Ishikawa (cell line): Measurements from ENCODE around the gene UQCRFS1.

Experiments used
- CREB1 ChIP-seq: IDR thresholded peaks from 2 replicates; pipeline ENCODE4 v1.6.1; 2012; ENCODE audit warnings: low read depth
- EGR1 ChIP-seq: IDR thresholded peaks from 2 replicates; pipeline ENCODE4 v1.6.1; 2012
- EP300 ChIP-seq: IDR thresholded peaks from 2 replicates; pipeline ENCODE4 v1.6.1; 2012; ENCODE audit warnings: borderline replicate concordance
- FOXM1 ChIP-seq: IDR thresholded peaks from 2 replicates; pipeline ENCODE4 v1.6.1; 2012; ENCODE audit warnings: low read depth, borderline replicate concordance
- NFIC ChIP-seq: IDR thresholded peaks from 2 replicates; pipeline ENCODE4 v1.6.1; 2012
- RAD21 ChIP-seq: IDR thresholded peaks from 2 replicates; pipeline ENCODE4 v1.6.1; 2012; ENCODE audit warnings: low read depth
- REST ChIP-seq: IDR thresholded peaks from 2 replicates; pipeline ENCODE4 v1.6.1; 2012; ENCODE audit warnings: low read depth, mild to moderate bottlenecking
- TCF12 ChIP-seq: IDR thresholded peaks from 2 replicates; pipeline ENCODE4 v1.6.1; 2012; ENCODE audit warnings: low read depth
- TEAD4 ChIP-seq: IDR thresholded peaks from 2 replicates; pipeline ENCODE4 v1.6.1; 2012
- USF1 ChIP-seq: IDR thresholded peaks from 2 replicates; pipeline ENCODE4 v1.6.1; 2012
- YY1 ChIP-seq: IDR thresholded peaks from 2 replicates; pipeline ENCODE4 v1.6.1; 2012; ENCODE audit warnings: low read depth
- TF ChIP-seq, protein P1 (sequence below): IDR thresholded peaks from 2 replicates; pipeline ENCODE4 v1.6.1; 2012

DNA sequence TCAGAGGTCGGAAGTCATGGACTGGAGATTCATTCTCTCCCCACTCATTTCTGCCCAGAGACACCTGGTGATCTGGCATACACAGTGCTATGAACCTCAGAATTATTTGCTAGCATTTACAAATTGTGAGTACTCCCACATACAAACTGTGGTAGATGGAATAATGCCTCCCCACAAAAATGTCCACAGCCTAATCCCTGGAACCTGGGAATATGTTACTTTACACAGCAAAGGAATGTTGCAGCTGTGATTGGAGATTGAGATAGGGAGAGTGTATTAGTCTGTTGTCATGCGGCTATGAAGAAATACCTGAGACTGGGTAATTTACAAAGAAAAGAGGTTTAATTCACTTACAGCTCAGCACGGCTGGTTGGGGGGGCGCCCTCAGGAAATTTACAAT, 3.1 kb upstream of the UQCRFS1 start:
- TF ChIP-seq REST: no peak
- TF ChIP-seq USF1: no peak
- no peak for TF ChIP-seq RAD21
- TF ChIP-seq EP300: no peak
- TF ChIP-seq NFIC: no peak
- no peak for TF ChIP-seq EGR1
- TF ChIP-seq FOXM1: no peak
- TF ChIP-seq YY1: no peak
- TF ChIP-seq, protein P1, sequence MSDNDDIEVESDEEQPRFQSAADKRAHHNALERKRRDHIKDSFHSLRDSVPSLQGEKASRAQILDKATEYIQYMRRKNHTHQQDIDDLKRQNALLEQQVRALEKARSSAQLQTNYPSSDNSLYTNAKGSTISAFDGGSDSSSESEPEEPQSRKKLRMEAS: no peak
- no peak for TF ChIP-seq TEAD4
- no peak for TF ChIP-seq CREB1
- no peak for TF ChIP-seq TCF12
